PC-9 (cell line): ENCODE results near the gene EIF2AK3. TPM values are rescaled to one million over a fixed set of nuclear protein-coding genes. Genes with fewer than 3 reads are reported as not detected.

Experiments
- BruUV-seq: library from RNA; stranded (reverse); fragments of 400-500 nt; replicated peaks from 2 replicates; lab custom pipeline; 2021; lab: Mats Ljungman, UMichigan
- CTCF ChIA-PET: fragments of 300-600 bp; sonication (Branson Sonifier 250); formaldehyde crosslinking; loops from one replicate; lab custom pipeline; 2022; ENCODE audit warnings: antibody characterized with exemption; lab: Charles Lee
- POLR2A ChIA-PET: fragments of 300-600 bp; sonication (Branson Sonifier 250); formaldehyde crosslinking; loops from one replicate; lab custom pipeline; 2022; ENCODE audit warnings: antibody characterized with exemption; ENCODE audit not compliant: unreplicated experiment; lab: Charles Lee
- DNase-seq, 2 experiments: peaks; one replicate each; pipeline versions ENCODE4 v3.0.0 to v3.0.0-alpha.2; 2015 to 2022; ENCODE audit warnings: mixed read lengths in 1 of 2
- H2AFZ ChIP-seq: fragments of 200-600 bp; sonication (generic); 2 replicates; pipeline ENCODE4 v1.8.1; 2017; ENCODE audit warnings: antibody characterized with exemption
- H3F3A ChIP-seq: fragments of 200-600 bp; sonication (generic); 2 replicates; pipeline ENCODE4 v1.8.1; 2017; ENCODE audit warnings: antibody characterized with exemption, mild to moderate bottlenecking, low read depth; ENCODE audit not compliant: insufficient read depth
- H3K27ac ChIP-seq: fragments of 200-600 bp; sonication (generic); 2 replicates; pipeline ENCODE4 v1.6.1; 2016; ENCODE audit warnings: mixed run types
- H3K27me3 ChIP-seq: fragments of 200-600 bp; sonication (generic); 2 replicates; pipeline ENCODE4 v1.6.1; 2016; ENCODE audit warnings: low read depth, mixed run types; ENCODE audit not compliant: insufficient read depth
- H3K36me3 ChIP-seq: fragments of 200-600 bp; sonication (generic); 2 replicates; pipeline ENCODE4 v1.6.1; 2016; ENCODE audit warnings: low read depth, mixed run types
- H3K4me1 ChIP-seq: fragments of 200-600 bp; sonication (generic); replicated peaks from 2 replicates; pipeline ENCODE4 v1.6.1; 2016; ENCODE audit warnings: mixed run types; ENCODE audit not compliant: insufficient read depth
- H3K4me2 ChIP-seq: fragments of 200-600 bp; sonication (generic); 2 replicates; pipeline ENCODE4 v1.6.1; 2017; ENCODE audit warnings: mixed run types
- H3K4me3 ChIP-seq: fragments of 200-600 bp; sonication (generic); 2 replicates; pipeline ENCODE4 v1.6.1; 2016; ENCODE audit warnings: mixed run types
- H3K79me2 ChIP-seq: fragments of 200-600 bp; sonication (generic); 2 replicates; pipeline ENCODE4 v1.6.1; 2017; ENCODE audit warnings: low read depth, mixed run types
- H3K9me2 ChIP-seq: fragments of 200-600 bp; sonication (generic); 2 replicates; pipeline ENCODE4 v1.8.1; 2017; ENCODE audit warnings: mild to moderate bottlenecking; ENCODE audit not compliant: insufficient read depth
- H3K9me3 ChIP-seq: fragments of 200-600 bp; sonication (generic); 2 replicates; pipeline ENCODE4 v1.8.1; 2016; ENCODE audit warnings: low read depth; ENCODE audit not compliant: insufficient read depth
- H4K20me1 ChIP-seq: fragments of 200-600 bp; sonication (generic); 2 replicates; pipeline ENCODE4 v1.8.1; 2017; ENCODE audit not compliant: insufficient read depth
- CTCF ChIP-seq: fragments of 200-600 bp; sonication (generic); conservative IDR thresholded peaks from 2 replicates; pipeline ENCODE4 v1.6.1; 2017; ENCODE audit warnings: mixed run types, antibody characterized with exemption, mild to moderate bottlenecking, moderate library complexity
- EZH2 ChIP-seq: fragments of 200-600 bp; sonication (generic); IDR thresholded peaks from 2 replicates; pipeline ENCODE4 v1.8.0; 2017; ENCODE audit warnings: antibody characterized with exemption, low read depth
- intact Hi-C: fragments of 100-400 bp; cut with micrococcal nuclease; formaldehyde crosslinking; loops from one replicate; pipeline ENCODE4 v1.10.0; 2022; ENCODE audit not compliant: unreplicated experiment
- total RNA-seq: library from RNA; stranded (reverse); gene quantifications from 2 replicates; pipeline ENCODE4 v1.2.3, GENCODE V29; 2021

The EIF2AK3 gene
- total RNA-seq, 1 experiment from 2014 or later, result 8.8 TPM

GRCh38 chr2:88642278-88642677 lies 15.0 kb upstream of the EIF2AK3 start:
- H3K36me3 ChIP-seq, result no peaks in the 10 kb centered on the region
- H3K79me2 ChIP-seq, result no peaks in the 10 kb centered on the region
- H3K9me2 ChIP-seq, result no peaks in the 10 kb centered on the region
- no peak overlapping the region for H3K4me3 ChIP-seq
- intact Hi-C loops, result no loop called here
- H3F3A ChIP-seq, result peaks cover 9% of the 10 kb centered on the region; the same call in 1 of the 2 replicates
- peak overlapping the region; percentile 31 for H3K4me2 ChIP-seq
- H2AFZ ChIP-seq, result no peak overlapping the region
- POLR2A ChIA-PET, result interaction anchor here (0.8 kb wide), 1 partner anchor 28 kb away, joined by 3 read pairs; no protein-coding TSS in a partner anchor
- H3K27me3 ChIP-seq, result no peaks in the 10 kb centered on the region
- peaks cover 38% of the 10 kb centered on the region for H3K4me1 ChIP-seq
- DNase-seq, result peak in 1 of 2 experiments; percentile 50
- TF ChIP-seq CTCF, result no peak
- no peak for TF ChIP-seq EZH2
- peak overlapping the region; percentile 30 for H3K27ac ChIP-seq
- H3K9me3 ChIP-seq, result no peaks in the 10 kb centered on the region
- no peaks in the 10 kb centered on the region for H4K20me1 ChIP-seq
- CTCF ChIA-PET, result no interaction called here
- BruUV-seq, result no TSS peak

- Histone ChIP-seq H3K4me1 (peaks cover 38% of the 10 kb centered on the region), H3K79me2 (no peaks in the 10 kb centered on the region), H3K27me3 (no peaks in the 10 kb centered on the region), H3K4me3 (no peak overlapping the region), H2AFZ (no peak overlapping the region), H3F3A (peaks cover 9% of the 10 kb centered on the region; the same call in 1 of the 2 replicates), H3K9me2 (no peaks in the 10 kb centered on the region), H3K9me3 (no peaks in the 10 kb centered on the region), H3K4me2 (no peak overlapping the region), H4K20me1 (no peaks in the 10 kb centered on the region), H3K27ac (no peak overlapping the region), H3K36me3 (no peaks in the 10 kb centered on the region)
- ChIA-PET POLR2A (no interaction called here), CTCF (no interaction called here)
- no peak for DNase-seq
- intact Hi-C loops, result no loop called here
- TF ChIP-seq CTCF (no peak), EZH2 (no peak)
- BruUV-seq, result no TSS peak
Observed at GRCh38 chr2:88641330-88641729, 14.1 kb upstream of the EIF2AK3 start.

GRCh38 chr2:88639865-88640264 lies 12.6 kb upstream of the EIF2AK3 start:
- Histone ChIP-seq H2AFZ (no peak overlapping the region), H3F3A (peaks cover 9% of the 10 kb centered on the region; the same call in 1 of the 2 replicates), H3K36me3 (no peaks in the 10 kb centered on the region), H3K4me1 (peaks cover 33% of the 10 kb centered on the region), H3K4me2 (no peak overlapping the region), H3K79me2 (no peaks in the 10 kb centered on the region), H3K27ac (no peak overlapping the region), H4K20me1 (no peaks in the 10 kb centered on the region), H3K9me2 (no peaks in the 10 kb centered on the region), H3K9me3 (no peaks in the 10 kb centered on the region), H3K27me3 (no peaks in the 10 kb centered on the region), H3K4me3 (no peak overlapping the region)
- BruUV-seq, result no TSS peak
- intact Hi-C loops, result no loop called here
- TF ChIP-seq CTCF, result no peak
- TF ChIP-seq EZH2, result no peak
- ChIA-PET CTCF (no interaction called here), POLR2A (no interaction called here)
- no peak for DNase-seq
